Naive thymus-derived CD4-positive, alpha-beta T cell (primary cell): ENCODE results near the gene TTF1. TPM values are rescaled to one million over a fixed set of nuclear protein-coding genes. Genes with fewer than 3 reads are reported as not detected.

Experiments used
- ATAC-seq: fragments of 150-1000 bp; cut with Tn5 transposase; 2 replicates; pipeline ENCODE4 v1.10.0; 2021; ENCODE audit warnings: mild to moderate bottlenecking, moderate library complexity
- CTCF ChIA-PET: fragments of 350-600 bp; sonication (Branson Sonifier 250); formaldehyde crosslinking; loops from one replicate; lab custom pipeline; 2021; ENCODE audit warnings: antibody characterized with exemption; lab: Charles Lee
- POLR2A ChIA-PET: fragments of 350-600 bp; sonication (Branson Sonifier 250); formaldehyde crosslinking; loops from one replicate; lab custom pipeline; 2021; ENCODE audit warnings: antibody characterized with exemption, inconsistent platforms; lab: Charles Lee
- DNase-seq, 9 donors: peaks; one replicate each; pipeline versions ENCODE4 v3.0.0 to v3.0.0-alpha.2; 2020 to 2022; ENCODE audit warnings: mixed read lengths in 1 of 9
- H3K27ac ChIP-seq: one replicate; pipeline ENCODE4 v1.7.0; 2013; ENCODE audit warnings: mild to moderate bottlenecking, low read depth, low read length, moderate library complexity
- H3K27me3 ChIP-seq, 2 donors: one replicate each; pipeline ENCODE4 v1.7.0; 2013; ENCODE audit warnings: low read length in 2 of 2, mild to moderate bottlenecking in 2 of 2, moderate library complexity in 2 of 2; ENCODE audit not compliant: control insufficient read depth in 2 of 2, insufficient read depth in 2 of 2
- H3K36me3 ChIP-seq, 3 experiments: 1 replicate in 2 of 3; 2 replicates in 1 of 3; pipeline ENCODE4 v1.7.0; 2013; ENCODE audit warnings: low read length in 3 of 3, mild to moderate bottlenecking in 3 of 3, moderate library complexity in 1 of 3; ENCODE audit not compliant: insufficient read depth in 3 of 3, control insufficient read depth in 2 of 3
- H3K4me1 ChIP-seq, 2 donors: one replicate each; pipeline ENCODE4 v1.7.0; 2013; ENCODE audit warnings: low read length in 2 of 2, mild to moderate bottlenecking in 2 of 2, moderate library complexity in 1 of 2; ENCODE audit not compliant: control insufficient read depth in 2 of 2, insufficient read depth in 2 of 2
- H3K4me3 ChIP-seq: 2 replicates; pipeline ENCODE4 v1.7.0; 2013; ENCODE audit warnings: mild to moderate bottlenecking, low read length
- H3K9me3 ChIP-seq, 3 experiments: 1 replicate in 2 of 3; 2 replicates in 1 of 3; pipeline ENCODE4 v1.7.0; 2013; ENCODE audit warnings: low read length in 3 of 3; ENCODE audit not compliant: control insufficient read depth in 2 of 3
- H3K27ac Mint-ChIP-seq, 9 donors: one replicate each; pipeline ENCODE4 v1.8.0; 2020 to 2022; ENCODE audit warnings: mixed read lengths in 9 of 9, mild to moderate bottlenecking in 8 of 9, moderate library complexity in 5 of 9, inconsistent platforms in 2 of 9
- H3K27me3 Mint-ChIP-seq, 5 donors: one replicate each; pipeline ENCODE4 v1.8.0; 2021 to 2022; ENCODE audit warnings: mixed read lengths in 5 of 5, mild to moderate bottlenecking in 1 of 5
- H3K36me3 Mint-ChIP-seq, 5 donors: one replicate each; pipeline ENCODE4 v1.8.0; 2020 to 2022; ENCODE audit warnings: mixed read lengths in 5 of 5, mild to moderate bottlenecking in 3 of 5, inconsistent platforms in 1 of 5
- H3K4me1 Mint-ChIP-seq, 7 donors: one replicate each; pipeline ENCODE4 v1.8.0; 2020 to 2022; ENCODE audit warnings: mixed read lengths in 7 of 7, mild to moderate bottlenecking in 3 of 7, inconsistent platforms in 1 of 7
- H3K4me3 Mint-ChIP-seq, 10 donors: one replicate each; pipeline ENCODE4 v1.8.0; 2020 to 2022; ENCODE audit warnings: mild to moderate bottlenecking in 10 of 10, mixed read lengths in 10 of 10, moderate library complexity in 6 of 10, inconsistent platforms in 2 of 10
- H3K9me3 Mint-ChIP-seq, 11 donors: one replicate each; pipeline ENCODE4 v1.8.0; 2020 to 2022; ENCODE audit warnings: mixed read lengths in 11 of 11, mild to moderate bottlenecking in 4 of 11, inconsistent platforms in 1 of 11, moderate library complexity in 1 of 11
- intact Hi-C, 2 donors: fragments of 100-400 bp; cut with micrococcal nuclease; formaldehyde crosslinking; loops; one replicate each; pipeline ENCODE4 v1.15.1; 2023
- polyA plus RNA-seq, 2 donors: library from polyadenylated mRNA; unstranded; fragments of 300-500 nt; fragmentation: Illumina TruSeq; gene quantifications; one replicate each; pipeline ENCODE4 v1.2.3, GENCODE V29; 2021
- total RNA-seq, 6 experiments: library from RNA in 5 of 6; stranded (reverse) in 5 of 6; gene quantifications; 1 replicate in 5 of 6; 2 replicates in 1 of 6; pipeline ENCODE4 v1.2.3 and lab custom pipeline; 2021 to 2026

TTF1 gene
- total and polyA plus RNA-seq, 7 experiments from 2014 or later, result 6.3 to 26.0 (median 10.9) TPM

GRCh38 chr9:132369421-132369820 is 37.2 kb downstream of the TTF1 start:
- CTCF ChIA-PET, result interaction anchor here (1.0 kb wide), 1 partner anchor 110 kb away, joined by 4 read pairs; no protein-coding TSS in a partner anchor

GRCh38 chr9:132367613-132368313 is 38.9 kb downstream of the TTF1 start:
- no peak overlapping the region for H3K27ac ChIP-seq
- no peak for DNase-seq
- Mint-ChIP-seq H3K36me3 (peaks cover 0 to 6% (median 5%) of the 10 kb centered on the region in 5 donors), H3K9me3 (no peaks in the 10 kb centered on the region), H3K27ac (no peak overlapping the region), H3K4me1 (peaks cover 6 to 13% (median 8%) of the 10 kb centered on the region in 7 donors), H3K27me3 (no peaks in the 10 kb centered on the region), H3K4me3 (no peak overlapping the region)
- intact Hi-C loops, result no loop called here
- ChIA-PET POLR2A (interaction anchor here (0.7 kb wide), 1 partner anchor 10 kb away, joined by 3 read pairs; no protein-coding TSS in a partner anchor), CTCF (no interaction called here)
- no peaks in the 10 kb centered on the region for H3K27me3 ChIP-seq
- H3K36me3 ChIP-seq, result no peaks in the 10 kb centered on the region
- no peaks in the 10 kb centered on the region for H3K4me1 ChIP-seq
- H3K9me3 ChIP-seq, result no peaks in the 10 kb centered on the region
- no peak overlapping the region for H3K4me3 ChIP-seq
- ATAC-seq, result no peak

More at GRCh38 chr9:132369421-132369820, 37.2 kb downstream of the TTF1 start:
- DNase-seq, result no peak
- Histone ChIP-seq H3K36me3 (no peaks in the 10 kb centered on the region), H3K4me3 (no peak overlapping the region), H3K9me3 (no peaks in the 10 kb centered on the region), H3K4me1 (no peaks in the 10 kb centered on the region), H3K27me3 (no peaks in the 10 kb centered on the region), H3K27ac (no peak overlapping the region)
- POLR2A ChIA-PET, result no interaction called here
- Mint-ChIP-seq H3K27me3 (no peaks in the 10 kb centered on the region), H3K9me3 (no peaks in the 10 kb centered on the region), H3K4me1 (peaks cover 12 to 18% (median 14%) of the 10 kb centered on the region in 7 donors), H3K27ac (no peak overlapping the region), H3K4me3 (no peak overlapping the region), H3K36me3 (peaks cover 0 to 8% (median 5%) of the 10 kb centered on the region in 5 donors)
- intact Hi-C loops, result no loop called here
- no peak for ATAC-seq

GRCh38 chr9:132366481-132366880 is 40.2 kb downstream of the TTF1 start:
- Histone ChIP-seq H3K9me3 (no peaks in the 10 kb centered on the region), H3K4me1 (no peaks in the 10 kb centered on the region), H3K27me3 (no peaks in the 10 kb centered on the region), H3K4me3 (no peak overlapping the region), H3K27ac (no peak overlapping the region), H3K36me3 (no peaks in the 10 kb centered on the region)
- no peak for ATAC-seq
- no peak for DNase-seq
- Mint-ChIP-seq H3K27ac (no peak overlapping the region), H3K9me3 (no peaks in the 10 kb centered on the region), H3K27me3 (no peaks in the 10 kb centered on the region), H3K4me1 (peaks cover 0 to 3% (median 0%) of the 10 kb centered on the region in 7 donors), H3K4me3 (no peak overlapping the region), H3K36me3 (peaks cover 0 to 3% (median 0%) of the 10 kb centered on the region in 5 donors)
- ChIA-PET POLR2A (no interaction called here), CTCF (no interaction called here)
- intact Hi-C loops, result no loop called here

- no peak overlapping the region for H3K27ac ChIP-seq
- Mint-ChIP-seq H3K4me1 (peaks cover 0 to 2% (median 0%) of the 10 kb centered on the region in 7 donors), H3K27me3 (no peaks in the 10 kb centered on the region), H3K9me3 (no peaks in the 10 kb centered on the region), H3K36me3 (peaks cover 0 to 3% (median 0%) of the 10 kb centered on the region in 5 donors), H3K27ac (no peak overlapping the region), H3K4me3 (no peak overlapping the region)
- CTCF ChIA-PET, result no interaction called here
- no peak overlapping the region for H3K4me3 ChIP-seq
- no peaks in the 10 kb centered on the region for H3K27me3 ChIP-seq
- no peaks in the 10 kb centered on the region for H3K4me1 ChIP-seq
- DNase-seq (no peak), ATAC-seq (no peak)
- no peaks in the 10 kb centered on the region for H3K9me3 ChIP-seq
- no peaks in the 10 kb centered on the region for H3K36me3 ChIP-seq
- POLR2A ChIA-PET, result no interaction called here
- intact Hi-C loops, result no loop called here
These were observed 40.7 kb downstream of the TTF1 start for GRCh38 chr9:132365986-132366385.

GRCh38 chr9:132364068-132364467 is 42.6 kb downstream of the TTF1 start:
- no peak overlapping the region for H3K4me3 ChIP-seq
- H3K27ac Mint-ChIP-seq, result no peak overlapping the region
- no peaks in the 10 kb centered on the region for H3K27me3 ChIP-seq
- ChIA-PET CTCF (no interaction called here), POLR2A (no interaction called here)
- H3K36me3 ChIP-seq, result no peaks in the 10 kb centered on the region
- H3K9me3 Mint-ChIP-seq, result no peaks in the 10 kb centered on the region
- DNase-seq (no peak), ATAC-seq (no peak)
- intact Hi-C loops, result no loop called here
- no peaks in the 10 kb centered on the region for H3K36me3 Mint-ChIP-seq
- H3K4me1 Mint-ChIP-seq, result peaks cover 0 to 1% (median 0%) of the 10 kb centered on the region in 7 donors
- H3K4me1 ChIP-seq, result no peaks in the 10 kb centered on the region
- no peak overlapping the region for H3K4me3 Mint-ChIP-seq
- H3K27ac ChIP-seq, result no peak overlapping the region
- H3K27me3 Mint-ChIP-seq, result no peaks in the 10 kb centered on the region
- no peaks in the 10 kb centered on the region for H3K9me3 ChIP-seq

GRCh38 chr9:132357764-132358163 is 48.9 kb downstream of the TTF1 start:
- Mint-ChIP-seq H3K36me3 (peaks cover 6 to 17% (median 10%) of the 10 kb centered on the region in 5 donors), H3K27ac (no peak overlapping the region), H3K4me1 (peaks cover 10 to 23% (median 18%) of the 10 kb centered on the region in 7 donors), H3K27me3 (peaks cover 0 to 3% (median 0%) of the 10 kb centered on the region in 5 donors), H3K9me3 (peaks cover 0 to 7% (median 0%) of the 10 kb centered on the region in 11 donors), H3K4me3 (no peak overlapping the region)
- ChIA-PET CTCF (no interaction called here), POLR2A (interaction anchor here (0.7 to 1.1 kb wide), 2 partner anchors 10 to 296 kb away, joined by 3 read pairs; no protein-coding TSS in a partner anchor)
- Histone ChIP-seq H3K27me3 (no peaks in the 10 kb centered on the region), H3K9me3 (no peaks in the 10 kb centered on the region), H3K36me3 (peaks cover 0 to 8% (median 0%) of the 10 kb centered on the region in 3 experiments), H3K27ac (no peak overlapping the region), H3K4me3 (no peak overlapping the region), H3K4me1 (peaks cover 13% of the 10 kb centered on the region in 2 donors)
- DNase-seq, result no peak
- intact Hi-C loops, result loop anchor here (10.0 kb wide), 7 partner anchors 283 to 1807 kb away; partner anchors contain the start of genes FAM78A (in 1 of the 2), MED27 (in 1 of the 2), PRRC2B (in 1 of the 2) and RNU6ATAC (in 1 of the 2)
- ATAC-seq, result no peak
